Epidermal melanocyte (primary cell): ENCODE results near the gene CRACR2A.
A peak's percentile ranks its signal among the peaks of the same experiment; 100 is the strongest.

Experiments
- DNase-seq: peaks from one replicate; pipeline ENCODE4 v3.0.0; 2011; ENCODE audit warnings: low spot score; ENCODE audit not compliant: insufficient read length

The CRACR2A gene

DNA sequence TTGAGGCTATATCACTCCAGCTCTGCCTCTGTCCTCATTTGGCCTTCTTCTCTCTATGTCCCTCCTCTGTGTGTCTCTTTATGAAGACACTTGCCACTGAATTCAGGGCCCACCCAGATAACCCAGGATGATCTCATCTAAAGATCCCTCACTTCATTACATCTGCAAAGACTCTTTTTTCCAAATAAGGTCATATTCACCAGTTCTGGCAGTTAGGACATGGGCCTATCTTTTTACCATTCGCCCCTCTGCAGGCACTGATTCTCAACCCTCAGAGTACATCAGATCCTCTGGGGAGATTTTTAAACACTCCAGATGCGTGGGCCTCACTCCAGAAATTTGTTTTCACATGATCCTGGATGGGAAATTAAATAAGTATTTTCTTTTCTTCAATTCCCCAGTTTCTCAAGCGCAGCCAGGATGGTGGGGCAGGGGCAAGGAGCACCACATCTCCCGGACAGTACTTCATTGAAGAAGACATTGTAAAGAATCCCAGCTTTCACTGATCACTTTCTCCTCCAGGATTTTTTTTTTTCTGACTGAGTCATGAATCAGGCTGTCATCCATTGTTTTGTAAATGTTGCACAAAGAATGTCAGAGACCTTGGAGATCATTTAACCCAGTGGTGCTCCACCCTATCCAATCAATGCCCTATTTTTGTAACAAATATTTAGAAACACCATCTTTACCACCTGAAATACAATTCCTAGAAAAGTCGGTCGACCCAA lies 27.4 kb downstream of the CRACR2A start:
- DNase-seq, result no peak

DNA sequence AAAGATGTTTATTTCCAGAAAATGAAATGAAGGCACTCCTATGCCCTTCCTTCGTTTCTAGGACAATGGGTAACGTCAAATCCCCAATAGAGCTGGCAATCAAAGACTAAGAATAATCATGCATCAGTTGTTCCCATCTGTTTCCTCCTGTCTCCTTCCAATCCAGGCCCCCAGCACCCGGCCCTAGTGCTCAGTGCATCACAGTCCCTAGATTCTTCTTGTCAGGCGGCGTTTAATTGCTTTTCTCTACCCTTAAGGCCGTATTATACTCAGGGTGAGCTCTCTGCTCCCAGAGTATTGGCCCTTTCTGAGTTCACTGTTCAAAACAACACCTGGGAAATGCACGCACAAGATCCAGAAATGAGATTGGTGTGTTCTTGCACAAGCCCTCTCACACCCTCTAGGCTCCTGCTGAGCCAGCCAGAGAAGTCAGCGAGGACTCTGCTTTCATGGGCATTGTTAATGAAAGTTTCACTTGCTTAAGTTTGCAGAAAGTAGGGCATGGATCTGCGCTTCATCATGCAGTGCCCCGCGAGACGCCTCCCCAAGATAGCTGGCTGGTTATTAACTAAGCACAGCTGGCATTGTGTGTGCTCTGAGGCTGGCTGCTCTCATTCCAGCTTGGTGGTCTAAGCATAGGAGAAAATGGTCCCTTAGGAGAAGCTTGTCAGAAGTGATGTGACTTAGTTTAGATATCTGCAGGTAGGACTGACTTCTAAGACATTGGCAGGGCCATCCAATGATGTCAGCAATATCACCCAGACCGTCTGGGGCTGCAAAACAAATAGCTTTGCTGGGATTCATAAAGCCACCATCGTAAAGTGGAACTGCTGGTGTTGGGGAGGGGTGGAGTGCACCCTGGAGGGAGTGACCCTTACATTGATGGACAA lies 28.7 kb downstream of the CRACR2A start:
- DNase-seq, result no peak

- DNase-seq, result no peak
Observed at GRCh38 chr12:3722368-3722767, 30.5 kb downstream of the CRACR2A start.

GRCh38 chr12:3720772-3721171 lies 32.1 kb downstream of the CRACR2A start:
- DNase-seq, result no peak

DNA sequence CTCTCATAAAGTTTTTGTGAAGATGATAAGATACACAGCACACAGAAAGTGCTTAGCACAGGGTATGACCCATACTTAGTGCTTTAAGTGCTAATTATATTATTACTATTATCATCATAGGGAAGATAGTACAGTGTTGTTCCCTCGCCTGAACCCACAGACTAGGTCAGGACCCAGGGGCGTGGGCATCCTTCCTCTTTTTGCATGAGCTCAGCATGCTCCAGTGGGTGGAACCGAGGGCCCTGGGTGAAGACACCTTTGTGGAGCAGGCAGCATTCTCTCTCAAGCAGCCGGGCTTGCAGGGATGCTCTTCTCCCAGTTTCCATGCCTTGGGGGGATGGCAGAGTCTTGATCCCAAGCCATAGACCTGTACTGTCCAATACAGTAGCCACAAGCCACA lies 34.8 kb downstream of the CRACR2A start:
- no peak for DNase-seq

DNA sequence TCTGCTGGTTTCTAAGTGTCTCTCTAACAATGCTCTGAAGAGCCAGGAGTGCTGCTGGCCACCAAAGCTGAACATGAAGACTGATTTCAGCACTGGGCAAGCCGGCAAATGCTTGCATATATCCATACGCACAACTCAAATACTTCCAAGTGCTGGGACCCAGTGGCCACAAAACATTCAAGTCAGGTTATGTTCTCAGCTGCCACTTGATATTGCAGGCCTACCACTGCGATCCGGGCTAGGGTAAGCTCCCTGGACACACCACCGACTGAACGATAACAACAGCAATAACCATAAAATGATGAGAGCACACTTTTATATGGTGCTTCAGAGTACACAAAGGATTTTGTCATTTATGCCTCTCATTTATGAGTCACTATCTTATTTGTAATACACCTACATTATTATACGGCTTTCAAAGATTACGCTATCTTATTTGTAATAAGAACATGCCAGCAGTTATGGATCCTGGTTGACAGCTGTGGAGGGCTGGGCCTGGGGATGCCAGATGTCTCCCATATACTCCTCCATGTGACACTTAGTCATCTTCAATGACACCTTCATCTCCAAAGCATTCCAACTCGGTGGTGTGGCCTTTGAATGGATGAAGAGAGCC lies 35.5 kb downstream of the CRACR2A start:
- no peak for DNase-seq

- DNase-seq, result no peak
Observed at GRCh38 chr12:3715999-3716398, 36.9 kb downstream of the CRACR2A start.

DNA sequence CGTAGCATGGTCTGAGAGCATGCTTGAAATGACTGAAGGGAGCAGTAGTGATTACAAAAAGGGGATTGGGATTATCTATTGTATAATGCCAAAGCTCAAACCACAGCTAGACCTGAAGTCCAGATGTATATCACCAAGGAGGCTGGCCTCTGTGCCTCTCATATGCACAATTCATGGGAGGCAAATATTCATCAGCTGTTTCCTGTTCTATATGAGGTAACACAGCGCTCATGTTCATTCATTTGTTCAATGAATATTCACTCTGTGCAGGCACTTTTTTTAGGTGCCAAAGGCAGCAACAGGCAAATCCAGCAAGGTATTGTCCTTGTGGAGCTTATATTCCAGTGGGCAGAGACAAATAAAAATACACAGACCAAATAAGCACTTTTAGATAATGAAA lies 39.0 kb downstream of the CRACR2A start:
- DNase-seq, result no peak

DNA sequence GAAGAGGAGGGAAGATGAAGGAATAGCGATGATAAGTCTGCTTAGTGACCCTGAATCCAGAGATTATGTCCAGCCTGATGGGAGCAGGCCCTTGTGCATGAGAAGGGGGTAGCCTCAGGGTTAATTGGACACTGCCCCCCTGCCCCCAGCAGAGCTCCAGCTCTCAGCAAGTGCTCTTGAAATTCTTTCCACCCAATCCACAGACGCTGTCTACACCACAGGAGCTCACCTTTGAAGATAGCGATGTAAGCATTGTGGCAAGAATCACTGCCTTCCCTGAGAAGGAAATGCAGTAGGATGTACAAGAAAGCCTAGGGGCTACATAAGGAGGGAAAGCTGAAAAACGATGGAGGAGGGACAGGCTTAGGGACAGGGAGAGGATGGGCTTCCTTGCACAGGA lies 39.4 kb downstream of the CRACR2A start:
- DNase-seq, result no peak

DNA sequence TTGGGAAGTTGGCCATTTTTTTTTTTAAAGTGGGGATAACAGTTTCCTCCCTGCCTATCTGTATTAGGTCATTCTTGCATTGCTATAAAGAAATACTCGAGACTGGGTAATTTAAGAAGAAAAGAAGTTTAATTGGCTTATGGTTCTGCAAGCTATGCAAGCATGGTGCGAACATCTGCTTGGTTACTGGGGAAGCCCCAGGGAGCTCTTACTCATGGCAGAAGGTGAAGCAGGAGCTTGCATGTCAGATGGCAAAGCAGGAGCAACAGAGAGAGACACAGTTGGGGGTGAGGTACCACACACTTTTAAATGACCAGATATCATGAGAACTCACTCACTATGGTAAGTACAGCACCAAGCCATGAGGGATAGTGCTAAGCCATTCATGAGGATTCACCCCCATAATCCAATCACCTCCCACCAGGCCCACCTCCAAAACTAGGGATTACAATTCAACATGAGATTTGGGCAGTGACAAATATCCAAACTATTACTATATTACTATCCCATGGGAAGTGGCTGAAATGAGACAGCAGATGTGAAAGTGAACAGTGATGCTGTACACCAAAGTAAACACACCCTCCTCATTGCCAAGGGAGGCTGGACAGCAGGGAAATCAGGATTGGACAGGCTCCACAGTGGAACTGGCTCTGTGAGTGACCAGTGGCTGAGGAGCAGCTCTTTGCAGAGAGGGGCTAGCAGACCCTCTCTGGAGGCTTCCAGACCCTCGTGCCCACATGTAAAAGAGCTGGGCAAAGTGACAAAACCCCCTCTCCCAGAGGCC lies 40.5 kb downstream of the CRACR2A start:
- no peak for DNase-seq

- no peak for DNase-seq
Observed at GRCh38 chr12:3705354-3705675, 47.6 kb downstream of the CRACR2A start.

GRCh38 chr12:3704512-3705353 lies 48.2 kb downstream of the CRACR2A start:
- DNase-seq, result no peak

DNA sequence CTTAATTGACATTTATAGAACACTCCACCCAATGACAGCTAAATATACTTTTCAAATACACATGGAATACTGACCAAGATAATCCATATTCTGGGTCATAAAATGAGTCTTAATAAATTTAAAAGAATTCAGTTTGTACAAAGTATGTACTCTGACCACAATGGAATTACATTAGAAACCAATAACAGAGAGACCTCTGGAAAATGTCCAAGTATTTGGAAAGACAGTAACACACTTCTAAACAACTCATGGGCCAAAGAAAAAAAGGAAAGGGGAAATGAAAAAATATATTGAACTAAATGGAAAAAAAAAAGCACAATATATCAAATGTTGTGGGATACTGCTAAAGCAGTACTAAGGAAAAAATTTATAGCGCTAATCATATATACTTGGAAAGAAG lies 52.0 kb downstream of the CRACR2A start:
- no peak for DNase-seq

DNA sequence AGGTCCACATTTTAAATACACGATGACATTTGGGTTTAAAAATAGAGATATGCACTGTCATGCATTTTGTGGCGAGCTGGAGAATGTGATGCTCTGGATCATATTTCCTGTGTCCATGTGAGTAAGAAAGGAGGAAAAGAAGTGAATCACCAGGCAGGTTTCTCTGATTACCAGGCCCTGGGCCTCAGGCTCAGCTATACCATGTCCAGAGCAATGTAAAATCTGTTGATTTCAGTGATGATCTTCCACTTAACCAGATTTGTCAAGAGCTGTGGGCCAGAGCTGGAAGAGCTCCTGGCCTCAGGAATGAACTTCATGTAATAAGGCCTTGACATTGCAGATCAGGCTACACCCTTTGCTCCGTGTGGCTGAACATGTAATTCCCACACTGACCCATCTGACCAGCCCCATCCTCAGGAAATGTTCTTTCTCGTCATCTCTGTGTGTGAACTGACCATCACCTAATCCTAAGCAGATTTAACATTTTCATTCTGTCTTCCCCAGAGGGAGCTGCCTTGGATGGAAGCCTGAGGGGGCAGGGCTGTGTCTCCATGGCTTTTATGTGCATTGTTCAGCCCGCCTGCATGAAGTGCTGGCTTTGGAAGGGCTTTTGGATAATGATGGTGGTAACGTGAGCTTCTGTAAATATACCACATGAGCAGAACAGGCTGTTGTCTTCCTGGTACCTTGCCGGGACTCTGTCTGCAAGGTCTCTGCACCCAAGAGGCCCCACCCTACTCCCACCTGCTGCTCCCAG lies 54.5 kb downstream of the CRACR2A start:
- peak; percentile 76 for DNase-seq

DNA sequence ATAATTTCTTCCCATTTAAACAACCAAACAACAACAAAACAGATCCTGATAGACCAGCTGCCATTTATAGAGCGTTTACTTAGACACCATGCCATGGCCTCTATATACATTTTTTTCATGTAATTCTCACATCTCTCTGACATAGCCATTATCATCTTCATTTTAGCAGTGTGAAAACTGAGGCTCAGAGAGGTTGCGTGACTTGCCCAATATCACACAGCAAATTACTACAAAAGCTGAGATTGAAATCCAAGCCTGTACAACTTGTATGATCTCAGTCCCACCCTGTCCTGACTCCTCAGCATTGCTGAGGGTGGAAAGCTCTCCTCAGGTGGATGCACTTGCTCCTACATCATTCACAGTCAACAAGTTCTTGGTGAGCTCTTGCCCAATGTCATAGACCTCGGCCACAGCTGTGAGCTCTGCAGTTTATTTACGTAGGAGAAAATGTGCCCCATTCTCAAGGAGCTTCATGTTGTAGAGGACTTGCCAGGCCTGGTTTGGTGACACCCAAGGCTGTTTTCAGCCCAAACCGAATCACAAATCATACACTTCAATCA lies 55.5 kb downstream of the CRACR2A start:
- no peak for DNase-seq

GRCh38 chr12:3694673-3695072 lies 58.2 kb downstream of the CRACR2A start:
- no peak for DNase-seq

- DNase-seq, result no peak
Observed at GRCh38 chr12:3692616-3693365, 60.1 kb downstream of the CRACR2A start.

GRCh38 chr12:3686463-3686862 lies 66.4 kb downstream of the CRACR2A start:
- DNase-seq, result no peak

DNA sequence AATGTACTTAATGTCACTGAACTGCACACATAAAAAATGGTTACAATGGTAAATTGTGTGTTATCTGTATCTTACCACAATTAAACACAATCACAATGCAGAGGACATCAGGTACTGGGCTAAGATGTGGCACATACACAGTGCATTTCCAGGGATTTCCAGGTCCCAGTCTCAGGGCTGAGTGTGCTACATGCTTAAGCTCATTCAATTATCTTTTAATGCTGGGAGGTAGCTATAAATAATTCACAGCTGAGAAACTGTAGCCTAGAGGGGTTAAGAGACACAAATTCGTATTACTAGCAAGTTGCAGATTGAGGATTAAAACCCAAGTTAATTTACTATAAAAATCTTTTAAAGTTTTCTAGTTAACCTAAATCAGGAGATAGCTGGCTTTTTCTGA lies 67.1 kb downstream of the CRACR2A start:
- DNase-seq, result no peak
